Endothelial cell of umbilical vein (primary cell): ENCODE results near the gene SDCCAG8. TPM values are rescaled to one million over a fixed set of nuclear protein-coding genes. Genes with fewer than 3 reads are reported as not detected.

Experiments
- BruUV-seq: library from RNA; stranded (reverse); fragments of 400-500 nt; replicated peaks from 2 replicates; lab custom pipeline; 2021; lab: Mats Ljungman, UMichigan
- CTCF ChIA-PET: fragments of 300-600, 350-600 bp; sonication (Branson Sonifier 250); formaldehyde crosslinking; loops from one replicate; lab custom pipeline; 2021; ENCODE audit warnings: antibody characterized with exemption, inconsistent platforms; lab: Charles Lee
- POLR2A ChIA-PET: fragments of 300-600, 350-600 bp; sonication (Branson Sonifier 250); formaldehyde crosslinking; loops from one replicate; lab custom pipeline; 2021; ENCODE audit warnings: antibody characterized with exemption, inconsistent platforms; lab: Charles Lee
- DNase-seq: peaks from one replicate; pipeline ENCODE4 v3.0.0-alpha.2; 2011; ENCODE audit warnings: low read depth, low spot score
- FAIRE-seq: peaks from 2 replicates; lab custom pipeline; 2011; peaks lifted over from hg19 to GRCh38; lab: Jason Lieb, UNC
- H2AFZ ChIP-seq: 2 replicates; pipeline ENCODE4 v1.6.0; 2012; ENCODE audit warnings: low read depth, low read length, control low read depth, inconsistent platforms
- H3K27ac ChIP-seq: 2 replicates; pipeline ENCODE4 v1.5.1; 2011; ENCODE audit warnings: low read depth, mild to moderate bottlenecking, control low read depth, low read length, moderate library complexity; ENCODE audit not compliant: insufficient read depth
- H3K27me3 ChIP-seq, 2 experiments: 2 replicates each; pipeline versions ENCODE4 v1.6.0 to v1.6.1; 2011; ENCODE audit warnings: low read length in 2 of 2, mixed read lengths in 1 of 2; ENCODE audit not compliant: control insufficient read depth in 2 of 2, insufficient read depth in 2 of 2
- H3K36me3 ChIP-seq, 2 experiments: 2 replicates in 1 of 2; 3 replicates in 1 of 2; pipeline ENCODE4 v1.5.1; 2011; ENCODE audit warnings: low read length in 2 of 2, mild to moderate bottlenecking in 1 of 2, moderate library complexity in 1 of 2; ENCODE audit not compliant: control insufficient read depth in 2 of 2, insufficient read depth in 2 of 2; ENCODE audit errors: extremely low read depth in 1 of 2
- H3K4me1 ChIP-seq: 3 replicates; pipeline ENCODE4 v1.5.1; 2011; ENCODE audit warnings: mild to moderate bottlenecking, low read length; ENCODE audit not compliant: control insufficient read depth, insufficient read depth; ENCODE audit errors: extremely low read depth
- H3K4me2 ChIP-seq: 2 replicates; pipeline ENCODE4 v1.6.1; 2011; ENCODE audit warnings: low read length, control low read depth, mixed read lengths; ENCODE audit not compliant: insufficient read depth
- H3K4me3 ChIP-seq, 3 experiments: fragments of 200-600 bp in 1 of 3; sonication (generic), shearing (Covaris generic) in 1 of 3; replicated peaks in 1 of 3; 2 replicates each; pipeline ENCODE4 v1.5.1; 2011 to 2016; ENCODE audit warnings: control low read depth in 3 of 3, low read length in 3 of 3, mild to moderate bottlenecking in 2 of 3, inconsistent platforms in 1 of 3, low read depth in 1 of 3, moderate library complexity in 1 of 3; ENCODE audit not compliant: insufficient read depth in 1 of 3
- H3K79me2 ChIP-seq: 2 replicates; pipeline ENCODE4 v1.6.0; 2012; ENCODE audit warnings: low read length, inconsistent platforms; ENCODE audit not compliant: control insufficient read depth, insufficient read depth
- H3K9ac ChIP-seq: replicated peaks from 2 replicates; pipeline ENCODE3; 2011; ENCODE audit warnings: low read length, control low read depth; ENCODE audit not compliant: insufficient read depth; ENCODE audit errors: extremely low read depth
- H3K9me1 ChIP-seq: replicated peaks from 3 replicates; pipeline ENCODE4 v1.6.0; 2011; ENCODE audit warnings: mild to moderate bottlenecking, low read length; ENCODE audit not compliant: control insufficient read depth, insufficient read depth; ENCODE audit errors: extremely low read depth
- H3K9me3 ChIP-seq: replicated peaks from 2 replicates; pipeline ENCODE4 v1.5.1; 2012; ENCODE audit warnings: low read length, inconsistent platforms; ENCODE audit not compliant: control insufficient read depth, insufficient read depth
- H4K20me1 ChIP-seq: replicated peaks from 2 replicates; pipeline ENCODE3; 2011; ENCODE audit warnings: mild to moderate bottlenecking, low read length; ENCODE audit not compliant: control insufficient read depth, insufficient read depth; ENCODE audit errors: extremely low read depth
- CTCF ChIP-seq, 2 donors: IDR thresholded peaks; 1 replicate in 1 of 2; 2 replicates in 1 of 2; pipeline ENCODE4 v1.5.1; 2011; ENCODE audit warnings: low read length in 2 of 2, mild to moderate bottlenecking in 2 of 2, moderate library complexity in 2 of 2, control low read depth in 1 of 2, inconsistent platforms in 1 of 2, low read depth in 1 of 2; ENCODE audit not compliant: insufficient read depth in 1 of 2; ENCODE audit errors: extremely low read depth in 1 of 2
- EZH2 ChIP-seq: IDR thresholded peaks from 2 replicates; pipeline ENCODE4 v1.6.1; 2012; ENCODE audit warnings: borderline replicate concordance, low read depth, mild to moderate bottlenecking, moderate library complexity, low read length, inconsistent platforms; ENCODE audit not compliant: severe bottlenecking
- FOS ChIP-seq: IDR thresholded peaks from 2 replicates; pipeline ENCODE4 v1.6.1; 2011; ENCODE audit warnings: mild to moderate bottlenecking, low read length, moderate library complexity, borderline replicate concordance; ENCODE audit not compliant: insufficient read depth
- GATA2 ChIP-seq: IDR thresholded peaks from 2 replicates; pipeline ENCODE4 v1.7.0; 2011; ENCODE audit warnings: low read depth, mild to moderate bottlenecking, moderate library complexity, mixed read lengths, low read length; ENCODE audit not compliant: insufficient read length, insufficient read depth
- JUN ChIP-seq: IDR thresholded peaks from 2 replicates; pipeline ENCODE4 v1.6.1; 2011; ENCODE audit warnings: borderline replicate concordance, low read depth; ENCODE audit not compliant: insufficient read length, insufficient read depth
- MAX ChIP-seq: IDR thresholded peaks from 2 replicates; pipeline ENCODE4 v1.6.1; 2011; ENCODE audit not compliant: insufficient read depth, insufficient read length
- MYC ChIP-seq: IDR thresholded peaks from one replicate; pipeline ENCODE4 v1.6.1; 2011; ENCODE audit warnings: mild to moderate bottlenecking, low read depth, low read length
- POLR2A ChIP-seq: IDR thresholded peaks from 2 replicates; pipeline ENCODE4 v1.6.1; 2012; ENCODE audit warnings: low read depth, mild to moderate bottlenecking, control low read depth, low read length
- POLR2AphosphoS5 ChIP-seq: IDR thresholded peaks from 2 replicates; pipeline ENCODE4 v1.6.1; 2012; ENCODE audit warnings: low read depth, mild to moderate bottlenecking, control low read depth, low read length, moderate library complexity; ENCODE audit not compliant: insufficient read depth
- dilution Hi-C: fragments of 300-500 bp; cut with MboI; formaldehyde crosslinking; loops from one replicate; pipeline ENCODE4 v1.15.0; 2019; ENCODE audit warnings: low sequenced_read_pairs; ENCODE audit not compliant: extremely low pct_ligation_motif_present
- intact Hi-C: fragments of 100-400 bp; cut with micrococcal nuclease; formaldehyde crosslinking; loops from one replicate; pipeline ENCODE4 v1.10.0; 2022
- polyA plus RNA-seq, 4 experiments: library from polyadenylated mRNA; depleted of rRNA in 3 of 4; stranded (reverse) in 3 of 4; unstranded in 1 of 4; fragments of >200 nt; gene quantifications; 2 replicates each; pipeline versions ENCODE4 v1.2.1 to v1.2.3, GENCODE V29; 2011 to 2012; ENCODE audit warnings: missing spikeins in 1 of 4
- total RNA-seq: library from RNA; stranded (reverse); gene quantifications from 2 replicates; pipeline ENCODE4 v1.2.3, GENCODE V29; 2021

Gene SDCCAG8
- total and polyA plus RNA-seq, 2 donors (not counting 3 experiments of a cell fraction or from before 2014, with no cell fraction given): 14.6 to 25.7 TPM

- intact Hi-C loops: no loop called here
- Histone ChIP-seq H3K79me2 (no peaks in the 10 kb centered on the region), H3K9me3 (no peaks in the 10 kb centered on the region), H3K9ac (no peak overlapping the region), H3K36me3 (no peaks in the 10 kb centered on the region), H3K4me3 (no peak overlapping the region), H3K27ac (no peak overlapping the region), H3K9me1 (no peaks in the 10 kb centered on the region), H3K4me2 (no peak overlapping the region), H4K20me1 (no peaks in the 10 kb centered on the region), H3K4me1 (no peaks in the 10 kb centered on the region), H3K27me3 (no peaks in the 10 kb centered on the region), H2AFZ (no peak overlapping the region)
- POLR2A ChIA-PET: no interaction called here
- FAIRE-seq (no peak), DNase-seq (no peak)
- no TSS peak for BruUV-seq
- no peak for TF ChIP-seq MAX
- TF ChIP-seq GATA2: no peak
- no peak for TF ChIP-seq POLR2AphosphoS5
- no peak for TF ChIP-seq POLR2A
- TF ChIP-seq FOS: no peak
- TF ChIP-seq JUN: no peak
- no peak for TF ChIP-seq MYC
- no peak for TF ChIP-seq CTCF (IDR thresholded peaks at IDR 0.05; ENCODE audit: extremely low read depth in 1 of 2, insufficient read depth in 1 of 2, low read depth in 1 of 2, low read length in 2 of 2)
- TF ChIP-seq EZH2: no peak
- dilution Hi-C loops: no loop called here
- CTCF ChIA-PET: interaction anchor here (1.0 to 2.5 kb wide), 3 partner anchors 10 to 13 kb away, joined by 3 to 13 read pairs (median 3); no protein-coding TSS in a partner anchor
Measured at GRCh38 chr1:243396876-243397275, 141.0 kb downstream of the SDCCAG8 start.
